Measurements from ENCODE around the gene MEGF10.

MEGF10 gene

GRCh38 chr5:127418367-127418766 lies 127.8 kb downstream of the MEGF10 start:
- DNase-seq, result no peak

GRCh38 chr5:127418974-127419682 lies 128.5 kb downstream of the MEGF10 start:
- DNase-seq, result no peak

DNA sequence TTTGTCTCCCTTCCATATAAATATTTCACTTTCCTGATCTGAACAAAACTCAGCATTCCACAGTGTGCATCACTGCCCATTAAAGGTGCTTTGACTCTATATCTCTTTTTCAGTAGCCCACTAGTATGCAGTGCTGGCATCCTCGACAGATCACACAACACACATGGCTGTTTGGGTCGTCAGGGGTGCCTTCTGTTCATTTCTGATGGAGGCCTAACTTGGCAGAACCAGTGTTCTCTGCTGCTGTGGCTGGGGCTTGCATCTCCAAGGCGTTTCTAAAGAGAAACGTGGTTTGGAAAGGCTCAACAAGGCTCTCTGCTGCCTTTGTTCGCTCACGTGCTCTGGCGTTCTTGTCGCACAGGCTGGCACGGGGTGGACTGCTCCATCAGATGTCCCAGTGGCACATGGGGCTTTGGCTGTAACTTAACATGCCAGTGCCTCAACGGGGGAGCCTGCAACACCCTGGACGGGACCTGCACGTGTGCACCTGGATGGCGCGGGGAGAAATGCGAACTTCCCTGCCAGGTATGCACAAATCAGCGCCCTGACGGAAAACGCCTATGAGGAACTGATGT lies 129.2 kb downstream of the MEGF10 start:
- no peak for DNase-seq

GRCh38 chr5:127420758-127421157 lies 130.2 kb downstream of the MEGF10 start:
- no peak for DNase-seq

- DNase-seq, result no peak
These were observed 130.9 kb downstream of the MEGF10 start for GRCh38 chr5:127421471-127421870.

DNA sequence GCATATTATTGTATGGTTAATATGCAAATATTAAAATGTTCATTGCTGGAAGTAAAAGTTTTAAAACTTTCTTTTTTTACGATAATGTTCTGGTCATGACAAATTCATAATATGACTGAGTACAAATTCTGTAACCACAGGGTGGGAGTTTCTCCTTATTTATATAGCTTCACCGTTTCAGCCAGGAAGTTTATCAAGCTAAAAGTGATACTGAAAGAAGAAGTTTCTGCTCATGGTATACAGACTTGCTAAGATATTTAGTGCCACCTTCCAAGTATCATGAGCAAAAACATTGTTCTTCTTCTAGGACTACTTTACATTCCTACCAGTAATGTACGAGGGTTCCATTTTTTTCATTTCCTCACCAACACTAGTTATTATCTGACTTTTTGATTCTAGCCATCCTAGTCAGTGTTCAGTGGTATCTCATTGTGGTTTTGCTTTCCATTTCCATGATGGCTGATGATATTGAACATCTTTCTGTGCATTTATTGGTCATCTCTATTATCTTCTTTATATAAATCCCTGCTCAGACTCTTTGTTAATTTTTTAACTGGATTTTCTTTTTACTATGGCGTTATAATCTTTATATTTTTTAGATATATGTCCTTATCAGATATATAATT lies 132.7 kb downstream of the MEGF10 start:
- no peak for DNase-seq

GRCh38 chr5:127425037-127425436 lies 134.4 kb downstream of the MEGF10 start:
- no peak for DNase-seq

GRCh38 chr5:127425868-127426267 lies 135.3 kb downstream of the MEGF10 start:
- no peak for DNase-seq

DNA sequence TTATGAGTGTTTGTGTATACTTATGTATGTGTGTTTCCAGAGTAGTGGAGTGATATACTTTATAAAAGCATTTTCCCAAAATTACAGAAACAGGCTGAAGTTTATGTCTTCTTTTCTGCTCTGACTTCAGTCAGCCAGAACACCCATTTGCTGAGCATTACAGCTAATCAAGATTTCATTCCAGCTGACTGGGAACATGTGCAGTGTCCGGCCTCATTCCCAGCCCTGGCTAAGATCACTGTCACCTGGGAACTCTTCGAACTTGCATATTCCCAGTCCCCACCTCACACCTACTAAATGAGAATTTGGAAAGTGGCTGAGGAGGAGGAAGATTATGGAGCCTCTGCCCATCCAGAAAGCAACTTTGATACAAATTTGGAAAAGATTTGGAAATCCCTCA lies 136.1 kb downstream of the MEGF10 start:
- DNase-seq, result no peak

DNA sequence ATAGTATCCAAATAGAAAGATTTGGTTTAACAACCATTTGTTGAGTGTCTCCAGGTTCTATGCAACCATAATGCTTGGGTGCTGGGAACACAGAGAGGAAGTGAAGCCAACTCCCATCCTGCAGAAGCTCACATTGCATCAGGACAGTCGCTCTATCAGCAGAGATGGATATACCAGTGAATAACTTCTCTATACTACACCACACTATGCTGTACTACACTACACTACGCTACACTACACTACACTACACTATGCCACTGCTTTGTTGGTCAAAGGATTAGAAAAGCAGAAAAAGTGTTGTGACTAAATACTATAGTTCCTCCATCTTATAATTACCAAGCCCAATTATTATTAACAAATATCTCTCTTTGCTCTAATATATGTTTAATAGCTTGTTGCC lies 137.7 kb downstream of the MEGF10 start:
- DNase-seq, result no peak

GRCh38 chr5:127428748-127429147 lies 138.2 kb downstream of the MEGF10 start:
- DNase-seq, result peak; percentile 74

GRCh38 chr5:127429928-127430327 lies 139.3 kb downstream of the MEGF10 start:
- DNase-seq, result no peak

GRCh38 chr5:127430627-127431026 lies 140.0 kb downstream of the MEGF10 start:
- DNase-seq, result no peak

GRCh38 chr5:127431977-127432585 lies 141.5 kb downstream of the MEGF10 start:
- no peak for DNase-seq

- no peak for DNase-seq
These were observed 142.9 kb downstream of the MEGF10 start for GRCh38 chr5:127433526-127433925.

DNA sequence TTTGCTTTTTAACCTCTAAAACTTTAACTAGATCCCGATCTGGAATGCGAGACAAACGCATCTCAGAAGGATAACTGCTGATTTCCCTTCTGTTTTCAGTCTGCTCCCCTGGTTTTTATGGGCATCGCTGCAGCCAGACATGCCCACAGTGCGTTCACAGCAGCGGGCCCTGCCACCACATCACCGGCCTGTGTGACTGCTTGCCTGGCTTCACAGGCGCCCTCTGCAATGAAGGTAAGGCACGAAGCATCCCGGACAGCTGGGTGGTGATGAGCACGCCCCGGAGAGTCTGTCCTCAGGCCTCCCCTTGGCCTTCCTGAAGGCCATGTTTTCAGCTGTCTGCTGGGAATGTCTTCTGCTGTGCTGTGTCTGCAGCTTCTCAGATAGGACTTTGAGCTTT lies 144.0 kb downstream of the MEGF10 start:
- DNase-seq, result no peak

DNA sequence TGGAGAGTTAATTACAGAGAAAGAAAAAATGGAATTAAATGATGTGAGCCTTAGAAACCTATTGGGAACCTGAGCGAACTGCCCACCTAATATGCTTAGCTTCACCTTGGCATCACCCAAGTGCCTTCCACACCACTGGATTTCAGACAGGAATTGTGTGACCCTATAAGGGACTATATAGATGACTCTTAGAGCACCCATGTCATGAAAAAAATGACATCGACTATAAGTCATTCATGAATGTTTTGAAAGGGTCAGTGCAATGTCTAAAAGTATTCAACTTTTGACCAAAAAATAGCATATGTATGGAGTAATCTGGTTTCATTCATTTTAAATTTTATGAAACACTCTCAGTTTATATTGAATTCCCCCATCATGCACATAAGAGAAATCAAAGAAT lies 145.2 kb downstream of the MEGF10 start:
- DNase-seq, result no peak

DNA sequence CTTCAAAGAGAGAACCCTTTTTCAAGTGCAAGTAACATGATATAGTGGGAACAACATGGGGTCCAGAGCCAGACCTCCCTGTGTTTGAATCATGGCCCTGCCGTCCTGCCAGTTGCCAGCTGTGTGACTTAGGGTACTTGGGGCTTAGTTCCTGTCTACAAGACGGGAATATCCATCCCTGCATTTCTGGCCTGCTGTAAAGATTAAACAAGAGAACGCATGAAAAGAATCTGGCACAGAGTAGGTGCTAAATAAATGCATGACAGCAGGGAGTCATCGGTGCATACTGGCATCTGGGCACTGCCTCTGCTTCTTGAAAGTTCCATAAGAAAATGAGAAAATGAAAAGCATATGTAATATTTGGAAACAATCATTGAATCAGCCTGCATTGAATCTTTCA lies 149.0 kb downstream of the MEGF10 start:
- DNase-seq, result no peak

DNA sequence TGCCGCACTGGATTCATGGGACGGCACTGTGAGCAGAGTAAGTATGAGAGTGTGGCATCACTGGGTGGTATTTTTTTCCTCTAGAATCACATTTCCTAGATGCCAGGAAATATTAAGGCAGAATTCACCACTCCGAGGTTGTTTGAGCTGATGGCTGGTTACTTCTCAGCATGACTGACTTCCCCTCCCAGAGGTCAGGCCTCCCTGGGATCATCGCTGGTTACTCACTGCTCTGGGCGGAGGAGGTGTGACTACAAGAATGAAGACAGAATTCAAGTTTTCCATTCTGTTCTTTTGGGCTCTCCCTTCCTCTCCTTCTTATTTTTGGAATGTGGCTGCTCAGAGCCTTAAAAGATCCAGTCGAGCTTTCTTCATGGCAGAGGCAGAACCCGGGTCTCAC lies 150.2 kb downstream of the MEGF10 start:
- no peak for DNase-seq

GRCh38 chr5:127441799-127442484 lies 151.3 kb downstream of the MEGF10 start:
- no peak for DNase-seq

DNA sequence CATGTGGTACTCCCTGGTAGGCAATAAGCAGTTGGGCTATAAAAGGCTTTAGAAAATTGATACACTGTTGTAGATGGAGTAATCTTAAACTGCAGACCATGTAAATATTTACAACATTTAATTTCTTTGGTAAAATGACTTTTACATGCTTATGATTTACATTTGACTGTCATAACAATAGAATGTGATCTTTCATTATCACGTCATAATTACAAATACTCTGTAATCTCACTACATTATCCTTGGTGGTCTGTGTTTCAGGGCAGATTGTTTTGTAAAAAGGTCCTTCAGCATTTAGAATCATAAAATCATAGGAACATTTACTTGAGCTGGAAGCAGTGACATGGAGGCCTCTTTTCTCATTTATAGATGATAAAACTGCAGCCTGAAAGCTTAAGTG lies 153.6 kb downstream of the MEGF10 start:
- DNase-seq, result no peak

DNA sequence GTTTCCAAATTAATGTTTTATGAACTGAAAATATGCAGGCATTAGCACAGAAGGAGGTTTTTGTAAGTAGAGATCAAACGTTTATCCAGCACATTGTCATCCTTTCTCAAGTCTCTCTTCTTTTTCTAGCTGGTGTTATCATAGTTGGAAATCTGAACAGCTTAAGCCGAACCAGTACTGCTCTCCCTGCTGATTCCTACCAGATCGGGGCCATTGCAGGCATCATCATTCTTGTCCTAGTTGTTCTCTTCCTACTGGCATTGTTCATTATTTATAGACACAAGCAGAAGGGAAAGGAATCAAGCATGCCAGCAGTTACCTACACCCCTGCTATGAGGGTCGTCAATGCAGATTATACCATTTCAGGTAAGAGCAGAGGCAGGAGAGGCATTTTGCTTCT lies 154.7 kb downstream of the MEGF10 start:
- no peak for DNase-seq

- no peak for DNase-seq
These were observed 156.0 kb downstream of the MEGF10 start for GRCh38 chr5:127446626-127447025.

- DNase-seq, result no peak
These were observed 157.2 kb downstream of the MEGF10 start for GRCh38 chr5:127447827-127448226.

All from NCI-H526 treated with DMSO at 0.1 percent for 48 hours (cell line).